Measurements from ENCODE around the gene BRD3OS. TPM values are rescaled to one million over a fixed set of nuclear protein-coding genes. Genes with fewer than 3 reads are reported as not detected.
A peak's percentile ranks its signal among the peaks of the same experiment; 100 is the strongest.

Gene BRD3OS
- total RNA-seq, 8 experiments from 2014 or later = 11.9 to 37.5 (median 15.4) TPM

- peaks cover 9 to 13% of the 10 kb centered on the region in 2 donors for H3K4me1 ChIP-seq (replicated peaks in 1 of 2)
- peak overlapping the region; percentile 69 to 100 (median 92) for H3K4me3 ChIP-seq
- in situ Hi-C loops (cut with MboI; ENCODE audit: low pct_unique_long_range_greater_than_20kb in 2 of 9, low sequenced_read_pairs in 9 of 9, unreplicated experiment in 9 of 9) = no loop called here
- H3K27ac ChIP-seq = peak overlapping the region; percentile 80 to 87
- WGBS, 10 experiments = 0 to 100% (median 0%) methylated on average over 1 to 9 of the region's 66 CpGs; no CpG with 5 or more reads in 6 of the 10 experiments
- peak; percentile 38 to 62 (median 55) for ATAC-seq (replicated peaks in 6 of 8)
These were observed 593 bp downstream of the BRD3OS start for GRCh38 chr9:134025606-134026541.

GRCh38 chr9:134026581-134026980 is 1.3 kb downstream of the BRD3OS start:
- peak overlapping the region; percentile 69 to 100 (median 92) for H3K4me3 ChIP-seq
- ATAC-seq (replicated peaks in 6 of 8) = no peak
- H3K4me1 ChIP-seq (replicated peaks in 1 of 2) = peaks cover 11 to 15% of the 10 kb centered on the region in 2 donors
- no peak overlapping the region for H3K27ac ChIP-seq
- WGBS, 10 experiments = 70 to 100% (median 100%) methylated on average over 1 to 3 of the region's 18 CpGs; no CpG with 5 or more reads in 3 of the 10 experiments
- in situ Hi-C loops (cut with MboI; ENCODE audit: low pct_unique_long_range_greater_than_20kb in 2 of 9, low sequenced_read_pairs in 9 of 9, unreplicated experiment in 9 of 9) = no loop called here

- ATAC-seq (replicated peaks in 6 of 8) = no peak
- no peak overlapping the region for H3K4me3 ChIP-seq
- in situ Hi-C loops (cut with MboI; ENCODE audit: low pct_unique_long_range_greater_than_20kb in 2 of 9, low sequenced_read_pairs in 9 of 9, unreplicated experiment in 9 of 9) = no loop called here
These were observed 1.7 kb downstream of the BRD3OS start for GRCh38 chr9:134026981-134027380.

GRCh38 chr9:134027561-134027960 is 2.3 kb downstream of the BRD3OS start:
- in situ Hi-C loops (cut with MboI; ENCODE audit: low pct_unique_long_range_greater_than_20kb in 2 of 9, low sequenced_read_pairs in 9 of 9, unreplicated experiment in 9 of 9) = no loop called here
- WGBS, 10 experiments = 70 to 100% (median 88%) methylated on average over 2 to 7 of the region's 7 CpGs; no CpG with 5 or more reads in 3 of the 10 experiments
- peaks cover 11 to 15% of the 10 kb centered on the region in 2 donors for H3K4me1 ChIP-seq (replicated peaks in 1 of 2)
- H3K27ac ChIP-seq = no peak overlapping the region
- no peak for ATAC-seq (replicated peaks in 6 of 8)
- H3K4me3 ChIP-seq = no peak overlapping the region

More at GRCh38 chr9:134026981-134027380, 1.7 kb downstream of the BRD3OS start:
- H3K4me1 ChIP-seq (replicated peaks in 1 of 2) = peaks cover 11 to 15% of the 10 kb centered on the region in 2 donors
- WGBS, 10 experiments = 88 to 100% (median 100%) methylated on average over 1 to 7 of the region's 8 CpGs; no CpG with 5 or more reads in 3 of the 10 experiments
- no peak overlapping the region for H3K27ac ChIP-seq

GRCh38 chr9:134028076-134028475 is 2.8 kb downstream of the BRD3OS start:
- no peak for ATAC-seq (replicated peaks in 6 of 8)
- H3K4me1 ChIP-seq (replicated peaks in 1 of 2) = peaks cover 11 to 15% of the 10 kb centered on the region in 2 donors
- in situ Hi-C loops (cut with MboI; ENCODE audit: low pct_unique_long_range_greater_than_20kb in 2 of 9, low sequenced_read_pairs in 9 of 9, unreplicated experiment in 9 of 9) = no loop called here

GRCh38 chr9:134028575-134029247 is 3.4 kb downstream of the BRD3OS start:
- WGBS, 10 experiments = 80 to 100% (median 95%) methylated on average over 3 to 15 of the region's 22 CpGs; no CpG with 5 or more reads in 4 of the 10 experiments
- H3K4me1 ChIP-seq (replicated peaks in 1 of 2) = peaks cover 11 to 15% of the 10 kb centered on the region in 2 donors
- ATAC-seq (replicated peaks in 6 of 8) = no peak
- no peak overlapping the region for H3K27ac ChIP-seq
- in situ Hi-C loops (cut with MboI; ENCODE audit: low pct_unique_long_range_greater_than_20kb in 2 of 9, low sequenced_read_pairs in 9 of 9, unreplicated experiment in 9 of 9) = no loop called here
- no peak overlapping the region for H3K4me3 ChIP-seq

More at GRCh38 chr9:134028076-134028475, 2.8 kb downstream of the BRD3OS start:
- no peak overlapping the region for H3K27ac ChIP-seq
- 76 to 100% (median 97%) methylated on average over 2 to 8 of the region's 9 CpGs; no CpG with 5 or more reads in 1 of the 10 experiments for WGBS, 10 experiments
- no peak overlapping the region for H3K4me3 ChIP-seq

GRCh38 chr9:134029248-134030226 is 4.3 kb downstream of the BRD3OS start:
- ATAC-seq (replicated peaks in 6 of 8) = no peak
- in situ Hi-C loops (cut with MboI; ENCODE audit: low pct_unique_long_range_greater_than_20kb in 2 of 9, low sequenced_read_pairs in 9 of 9, unreplicated experiment in 9 of 9) = no loop called here
- Histone ChIP-seq H3K4me3 (no peak overlapping the region), H3K27ac (no peak overlapping the region), H3K4me1 (replicated peaks in 1 of 2) (peaks cover 11 to 15% of the 10 kb centered on the region in 2 donors)
- 92 to 100% (median 100%) methylated on average over 1 to 6 of the region's 21 CpGs; no CpG with 5 or more reads in 1 of the 10 experiments for WGBS, 10 experiments

GRCh38 chr9:134030821-134031470 is 5.7 kb downstream of the BRD3OS start:
- no peak overlapping the region for H3K4me3 ChIP-seq
- WGBS, 10 experiments = 20 to 100% (median 57%) methylated on average over 1 to 21 of the region's 29 CpGs
- peaks cover 11 to 12% of the 10 kb centered on the region in 2 donors for H3K4me1 ChIP-seq (replicated peaks in 1 of 2)
- in situ Hi-C loops (cut with MboI; ENCODE audit: low pct_unique_long_range_greater_than_20kb in 2 of 9, low sequenced_read_pairs in 9 of 9, unreplicated experiment in 9 of 9) = no loop called here
- ATAC-seq (replicated peaks in 6 of 8) = peak in 5 of 8 experiments; percentile 6 to 41 (median 24)
- no peak overlapping the region for H3K27ac ChIP-seq

GRCh38 chr9:134031783-134032182 is 6.5 kb downstream of the BRD3OS start:
- Histone ChIP-seq H3K4me3 (no peak overlapping the region), H3K4me1 (replicated peaks in 1 of 2) (peaks cover 4 to 5% of the 10 kb centered on the region in 2 donors), H3K27ac (no peak overlapping the region)
- WGBS, 10 experiments = 83 to 100% (median 96%) methylated on average over 1 to 7 of the region's 14 CpGs; no CpG with 5 or more reads in 4 of the 10 experiments
- in situ Hi-C loops (cut with MboI; ENCODE audit: low pct_unique_long_range_greater_than_20kb in 2 of 9, low sequenced_read_pairs in 9 of 9, unreplicated experiment in 9 of 9) = no loop called here
- no peak for ATAC-seq (replicated peaks in 6 of 8)

GRCh38 chr9:134032456-134033222 is 7.4 kb downstream of the BRD3OS start:
- Histone ChIP-seq H3K4me1 (replicated peaks in 1 of 2) (peaks cover 3 to 5% of the 10 kb centered on the region in 2 donors), H3K4me3 (no peak overlapping the region), H3K27ac (no peak overlapping the region)
- no peak for ATAC-seq (replicated peaks in 6 of 8)
- 88 to 98% (median 94%) methylated on average over 7 to 20 of the region's 40 CpGs for WGBS, 10 experiments
- in situ Hi-C loops (cut with MboI; ENCODE audit: low pct_unique_long_range_greater_than_20kb in 2 of 9, low sequenced_read_pairs in 9 of 9, unreplicated experiment in 9 of 9) = no loop called here

- peaks cover 3 to 5% of the 10 kb centered on the region in 2 donors for H3K4me1 ChIP-seq (replicated peaks in 1 of 2)
- H3K4me3 ChIP-seq = no peak overlapping the region
- WGBS, 10 experiments = 87 to 100% (median 100%) methylated on average over 1 to 14 of the region's 26 CpGs; no CpG with 5 or more reads in 3 of the 10 experiments
- H3K27ac ChIP-seq = no peak overlapping the region
- in situ Hi-C loops (cut with MboI; ENCODE audit: low pct_unique_long_range_greater_than_20kb in 2 of 9, low sequenced_read_pairs in 9 of 9, unreplicated experiment in 9 of 9) = no loop called here
- ATAC-seq (replicated peaks in 6 of 8) = no peak
These were observed 8.4 kb downstream of the BRD3OS start for GRCh38 chr9:134033516-134034214.
